Mesodermal cell (in vitro differentiated cells): Measurements from ENCODE around the gene AHCY.
"Not testable (repeated sequence)": the region's sequence is repeated elsewhere in the genome, so short reads cannot be mapped to it uniquely, and the experiment has no call there.

ENCODE experiments used
- H3K27ac ChIP-seq: 2 replicates; pipeline ENCODE4 v1.7.0; 2013; ENCODE audit warnings: mild to moderate bottlenecking, low read depth, low read length, moderate library complexity; ENCODE audit not compliant: severe bottlenecking
- H3K36me3 ChIP-seq: 2 replicates; pipeline ENCODE4 v1.7.1; 2013; ENCODE audit warnings: mild to moderate bottlenecking, low read length, moderate library complexity; ENCODE audit not compliant: control insufficient read depth, insufficient read depth
- H3K4me1 ChIP-seq: one replicate; pipeline ENCODE4 v1.7.1; 2013; ENCODE audit warnings: mild to moderate bottlenecking, low read length; ENCODE audit not compliant: insufficient read depth, control insufficient read depth, poor library complexity, severe bottlenecking
- H3K4me3 ChIP-seq: 2 replicates; pipeline ENCODE4 v1.7.0; 2013; ENCODE audit warnings: low read length, control low read depth, mild to moderate bottlenecking; ENCODE audit not compliant: insufficient read depth, poor library complexity, severe bottlenecking; ENCODE audit errors: extremely low read depth
- H3K9me3 ChIP-seq: 2 replicates; pipeline ENCODE4 v1.7.1; 2013; ENCODE audit warnings: mild to moderate bottlenecking, low read length, moderate library complexity; ENCODE audit not compliant: control insufficient read depth
- WGBS, 2 experiments: methylation state at CpG; one replicate each; pipeline ENCODE4 v1.1.5; 2013; ENCODE audit warnings: missing lambda C conversion rate in 2 of 2; ENCODE audit not compliant: insufficient coverage in 2 of 2; 5-methylcytosine and 5-hydroxymethylcytosine counted together

Gene AHCY

DNA sequence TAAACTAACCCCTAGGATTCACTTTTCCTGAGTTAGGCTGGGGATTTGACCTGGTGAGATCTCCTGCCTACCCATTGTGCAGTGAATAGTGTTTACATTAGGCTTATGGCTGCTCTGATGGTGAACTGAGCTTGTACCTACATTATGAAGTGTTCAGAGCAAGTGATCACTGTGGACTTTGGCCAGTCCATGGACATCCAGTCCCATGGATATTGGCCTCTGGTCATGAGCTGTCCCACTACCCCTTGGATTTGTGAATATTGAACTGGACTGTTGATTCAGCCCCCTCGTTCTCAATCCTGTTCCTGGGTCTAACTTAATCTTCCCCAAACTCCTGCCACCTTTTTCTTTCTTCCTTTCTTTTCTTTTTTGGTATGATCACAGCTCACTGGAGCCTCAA lies 48.2 kb downstream of the AHCY start:
- H3K4me1 ChIP-seq: no peaks in the 10 kb centered on the region
- no peaks in the 10 kb centered on the region for H3K36me3 ChIP-seq
- H3K4me3 ChIP-seq: no peak overlapping the region
- peaks cover 6% of the 10 kb centered on the region for H3K9me3 ChIP-seq
- no peak overlapping the region for H3K27ac ChIP-seq
- WGBS, 2 experiments: 50 to 57% methylated on average over 1 of the region's 1 CpG

DNA sequence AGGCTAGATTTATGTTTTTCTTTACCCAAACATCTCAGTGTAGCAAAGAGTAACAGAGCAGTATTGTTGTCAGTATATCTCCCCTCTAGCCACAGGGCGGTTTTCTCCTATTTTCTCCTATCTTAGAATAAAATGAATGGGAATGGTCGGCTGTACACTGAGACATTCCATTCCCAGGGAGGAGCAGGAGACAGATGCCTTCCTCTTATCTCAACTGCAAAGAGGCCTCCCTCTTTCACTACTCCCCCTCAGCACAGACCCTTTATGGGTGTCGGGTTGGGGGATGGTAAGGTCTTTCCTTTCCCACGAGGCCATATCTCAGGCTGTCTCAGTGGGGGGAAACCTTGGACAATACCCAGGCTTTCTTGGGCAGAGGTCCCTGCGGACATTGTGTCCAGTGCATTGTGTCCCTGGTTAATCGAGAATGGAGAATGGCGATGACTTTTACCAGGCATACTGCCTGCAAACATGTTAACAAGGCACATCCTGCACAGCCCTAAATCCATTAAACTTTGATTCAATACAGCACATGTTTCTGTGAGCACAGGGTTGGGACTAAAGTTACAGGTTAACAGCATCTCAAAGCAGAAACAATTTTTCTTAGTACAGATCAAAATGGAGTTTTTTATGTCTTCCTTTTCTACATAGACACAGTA lies 50.6 kb downstream of the AHCY start:
- not testable (repeated sequence) for H3K9me3 ChIP-seq, H3K36me3 ChIP-seq, H3K4me1 ChIP-seq, H3K4me3 ChIP-seq
- peak overlapping the region; percentile 59 for H3K27ac ChIP-seq
- 82 to 100% methylated on average over 2 to 3 of the region's 7 CpGs for WGBS, 2 experiments

DNA sequence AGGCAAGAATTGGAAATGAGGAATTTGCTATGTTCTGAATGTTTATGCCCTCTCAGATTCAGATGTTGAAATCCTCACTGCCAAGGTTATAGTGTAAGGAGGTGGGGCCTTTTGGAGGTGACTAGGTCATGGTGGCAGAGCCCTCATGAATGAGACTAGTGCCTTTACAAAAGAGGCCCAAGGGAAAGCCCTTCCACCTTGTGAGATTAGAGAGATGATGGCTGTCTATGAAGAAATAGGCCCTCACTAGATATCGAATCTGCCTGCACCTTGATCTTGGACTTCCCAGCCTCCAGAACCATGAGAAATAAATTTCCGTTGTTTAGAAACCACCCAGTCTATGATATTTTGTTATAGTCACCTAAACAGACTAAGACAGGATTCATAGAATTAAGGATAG lies 51.5 kb downstream of the AHCY start:
- WGBS, 2 experiments: no CpG with 5 or more reads among the region's 2 CpGs
- no peak overlapping the region for H3K4me3 ChIP-seq
- H3K4me1 ChIP-seq: no peaks in the 10 kb centered on the region

DNA sequence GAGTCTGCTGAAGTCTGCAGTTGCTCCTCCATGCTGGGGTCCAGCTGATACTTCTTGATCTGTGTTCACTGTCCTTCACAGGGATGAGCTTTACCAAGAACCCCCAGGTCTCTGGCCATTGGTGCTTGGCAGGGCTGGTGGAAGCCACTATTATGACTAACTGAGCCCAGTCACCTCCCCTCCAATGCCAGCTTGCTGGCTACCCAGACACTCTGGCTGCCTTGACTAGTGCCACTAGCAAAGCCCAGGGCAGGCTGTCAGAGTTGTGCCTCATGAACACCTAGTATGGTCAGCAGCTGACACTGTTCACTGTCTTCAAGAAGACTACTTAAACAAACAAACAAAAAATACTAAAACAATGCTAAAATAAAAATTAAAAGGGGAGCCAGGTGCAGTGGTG lies 53.1 kb downstream of the AHCY start:
- H3K4me1 ChIP-seq: no peaks in the 10 kb centered on the region
- no peaks in the 10 kb centered on the region for H3K36me3 ChIP-seq
- no peak overlapping the region for H3K4me3 ChIP-seq
- H3K9me3 ChIP-seq: peaks cover 6% of the 10 kb centered on the region
- H3K27ac ChIP-seq: peak overlapping the region; percentile 2

More for the DNA sequence above, 51.5 kb downstream of the AHCY start:
- Histone ChIP-seq H3K36me3 (no peaks in the 10 kb centered on the region), H3K27ac (peak overlapping the region; percentile 59), H3K9me3 (peaks cover 6% of the 10 kb centered on the region)

DNA sequence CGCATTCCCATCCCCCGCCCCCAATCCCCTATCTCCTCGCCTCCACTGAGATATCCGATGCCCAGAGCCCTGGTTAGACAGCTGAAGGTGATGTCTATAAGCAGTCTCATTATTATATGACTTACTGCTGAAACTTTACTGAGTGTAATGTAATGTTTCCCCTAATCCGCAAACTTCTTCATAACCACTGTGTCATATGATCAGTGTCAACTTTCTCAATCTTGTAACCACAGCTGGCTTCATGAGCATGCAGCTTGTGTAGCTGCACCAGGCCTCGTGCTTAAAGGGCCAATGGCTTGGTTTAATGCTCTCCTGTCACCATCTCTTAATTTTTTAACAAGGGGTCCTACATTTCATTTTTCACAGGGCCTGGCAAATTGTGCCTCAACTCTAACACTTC lies 53.9 kb downstream of the AHCY start:
- WGBS, 2 experiments: 85 to 92% methylated on average over 1 of the region's 6 CpGs
- no peak overlapping the region for H3K27ac ChIP-seq
- H3K4me3 ChIP-seq: no peak overlapping the region
- no peaks in the 10 kb centered on the region for H3K4me1 ChIP-seq
- peaks cover 6% of the 10 kb centered on the region for H3K9me3 ChIP-seq
- H3K36me3 ChIP-seq: no peaks in the 10 kb centered on the region

DNA sequence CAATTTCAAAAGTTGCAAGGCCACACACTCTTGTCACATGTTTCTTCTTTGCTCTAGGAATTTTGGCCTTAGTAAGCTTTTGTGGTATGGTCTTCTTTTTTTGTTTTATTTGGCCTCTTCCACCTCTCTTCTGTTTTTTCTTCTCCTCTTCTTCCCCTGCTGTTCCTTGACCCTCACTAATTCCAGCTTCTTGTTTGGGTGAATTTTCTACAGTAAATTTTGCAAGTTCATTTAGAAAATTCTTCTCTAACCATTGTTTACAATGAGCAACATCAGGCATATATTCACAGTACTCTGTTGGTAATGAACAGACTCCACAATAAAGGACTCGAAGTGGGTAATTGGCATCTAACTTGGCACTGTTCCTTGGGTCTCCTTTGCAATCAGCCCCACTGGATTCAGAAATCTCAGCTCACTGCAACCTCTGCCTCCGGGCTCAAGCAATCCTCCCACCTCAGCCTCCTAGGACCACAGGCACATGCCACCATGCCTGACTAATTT lies 57.0 kb downstream of the AHCY start:
- Histone ChIP-seq H3K9me3 (no peaks in the 10 kb centered on the region), H3K27ac (no peak overlapping the region), H3K4me3 (no peak overlapping the region), H3K36me3 (no peaks in the 10 kb centered on the region), H3K4me1 (no peaks in the 10 kb centered on the region)
- WGBS, 2 experiments: 100% methylated on average over 1 of the region's 2 CpGs

DNA sequence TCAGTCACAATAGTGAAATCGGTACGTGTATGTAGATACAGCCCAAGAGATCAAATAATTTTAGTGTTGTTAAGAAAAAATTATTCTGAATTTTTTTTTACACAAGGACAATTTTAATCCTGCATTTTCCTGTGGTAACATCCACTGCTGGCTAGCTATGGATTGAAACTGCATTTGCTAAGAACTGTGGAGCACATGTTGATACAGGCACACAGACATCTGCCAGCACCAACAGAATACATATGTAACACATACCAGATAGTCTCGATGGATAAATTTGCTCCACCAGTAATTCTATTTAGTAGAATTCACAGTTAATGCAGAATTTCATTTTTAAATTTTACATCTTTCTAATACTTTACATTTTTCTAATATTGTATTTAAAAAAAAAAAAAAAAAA lies 59.8 kb downstream of the AHCY start:
- no peak overlapping the region for H3K4me3 ChIP-seq
- H3K4me1 ChIP-seq: no peaks in the 10 kb centered on the region
- H3K36me3 ChIP-seq: no peaks in the 10 kb centered on the region
- no peaks in the 10 kb centered on the region for H3K9me3 ChIP-seq
- no CpG with 5 or more reads among the region's 3 CpGs for WGBS, 2 experiments
- no peak overlapping the region for H3K27ac ChIP-seq

DNA sequence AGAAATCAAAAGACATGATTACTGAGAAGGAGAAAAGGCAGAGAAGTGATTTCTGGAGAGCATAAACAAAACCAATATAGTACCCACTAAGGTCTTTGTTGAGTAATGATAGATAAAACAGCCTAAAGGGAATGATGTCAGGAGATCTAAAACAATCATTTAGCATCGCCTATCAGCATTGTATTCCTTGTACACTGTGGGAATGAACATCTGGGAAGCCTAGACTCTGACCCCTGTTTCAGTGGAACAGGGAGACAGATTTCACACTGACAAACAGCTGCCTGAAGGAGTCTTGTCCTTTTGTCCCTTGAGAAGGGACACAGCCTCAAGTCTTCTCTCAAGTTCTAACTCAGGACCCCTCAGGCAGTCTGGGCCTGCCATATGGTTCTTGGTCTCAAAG lies 60.3 kb downstream of the AHCY start:
- no peak overlapping the region for H3K27ac ChIP-seq
- 100% methylated on average over 1 of the region's 1 CpG; no CpG with 5 or more reads in 1 of the 2 experiments for WGBS, 2 experiments
- H3K4me1 ChIP-seq: no peaks in the 10 kb centered on the region
- no peak overlapping the region for H3K4me3 ChIP-seq
- peaks cover under 1% of the 10 kb centered on the region for H3K9me3 ChIP-seq
- no peaks in the 10 kb centered on the region for H3K36me3 ChIP-seq

DNA sequence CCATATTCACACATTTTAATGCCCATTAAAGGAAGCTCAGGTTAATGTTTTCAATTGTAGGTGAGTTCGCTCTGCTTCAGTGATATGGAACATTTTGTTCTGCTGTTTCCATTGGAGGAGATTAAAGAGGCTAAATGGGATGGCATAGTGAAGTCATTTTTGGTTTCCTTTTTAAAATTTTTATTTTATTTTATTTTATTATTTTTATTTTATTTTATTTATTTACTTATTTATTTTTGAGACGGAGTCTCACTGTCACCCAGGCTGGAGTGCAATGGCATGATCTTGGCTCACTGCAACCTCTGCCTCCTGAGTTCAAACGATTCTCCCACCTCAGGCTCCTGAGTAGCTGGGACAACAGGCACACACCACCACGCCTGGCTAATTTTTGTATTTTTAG lies 61.1 kb downstream of the AHCY start:
- H3K36me3 ChIP-seq, H3K4me3 ChIP-seq, H3K27ac ChIP-seq, H3K9me3 ChIP-seq, H3K4me1 ChIP-seq: not testable (repeated sequence)
- 60 to 79% methylated on average over 1 to 2 of the region's 4 CpGs for WGBS, 2 experiments

DNA sequence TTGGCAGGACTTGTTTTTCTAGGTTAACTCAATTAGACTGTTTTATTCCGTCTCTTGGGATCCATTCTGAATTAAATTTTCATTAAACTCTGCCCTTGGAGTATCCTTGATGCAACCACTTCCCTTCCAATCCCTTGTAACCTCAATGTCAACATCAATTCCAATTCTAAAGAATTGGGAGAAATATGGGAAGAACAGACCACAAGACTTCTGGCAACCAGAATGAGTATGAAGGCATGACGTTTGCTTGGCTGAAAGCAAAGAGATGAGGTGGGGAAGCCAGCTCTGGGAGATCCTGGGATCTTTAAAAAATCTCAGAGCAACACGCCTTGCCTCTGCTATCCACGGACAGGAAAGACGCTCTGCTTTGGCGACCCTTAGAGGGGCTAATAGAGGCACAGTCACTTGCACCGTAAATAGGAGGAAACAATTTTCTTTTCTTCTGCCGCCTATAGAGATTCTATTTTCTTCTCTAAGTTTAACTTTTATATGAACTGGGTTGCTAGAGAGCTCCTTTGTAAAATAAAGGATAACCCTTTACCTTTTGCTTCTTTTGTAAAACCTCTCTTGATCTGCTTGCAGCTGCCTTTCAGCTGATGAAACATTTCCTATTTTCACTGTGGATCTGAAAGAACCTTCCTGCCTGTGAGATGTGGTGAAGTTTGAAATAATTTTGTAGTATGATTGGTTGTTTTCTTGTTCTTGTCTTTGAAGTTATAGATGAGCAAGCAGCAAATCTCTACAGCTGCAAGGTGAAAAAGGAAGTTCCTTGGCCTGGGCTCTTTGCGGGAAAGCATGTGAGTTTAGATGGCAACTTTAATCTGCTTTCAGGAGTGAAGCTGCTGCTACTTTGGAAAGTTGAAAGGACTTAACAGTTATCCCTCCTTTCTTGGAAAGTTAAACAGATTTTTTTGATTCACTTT lies 62.2 kb downstream of the AHCY start, which contains the start of gene ASIP:
Gene ASIP, plus strand, starts transcription at position 731 of the 923 bp plus-strand sequence. CDS start 18,952 bp downstream, outside the sequence.
- Histone ChIP-seq H3K27ac (no peak within 1 kb of the TSS), H3K4me3 (no peak within 1 kb of the TSS), H3K4me1 (no peaks in the 10 kb centered on the region), H3K9me3 (peaks cover 8% of the 10 kb centered on the region), H3K36me3 (no peaks in the 10 kb centered on the region)
- WGBS, 2 experiments: 91 to 95% methylated on average over 7 to 8 of the region's 9 CpGs

DNA sequence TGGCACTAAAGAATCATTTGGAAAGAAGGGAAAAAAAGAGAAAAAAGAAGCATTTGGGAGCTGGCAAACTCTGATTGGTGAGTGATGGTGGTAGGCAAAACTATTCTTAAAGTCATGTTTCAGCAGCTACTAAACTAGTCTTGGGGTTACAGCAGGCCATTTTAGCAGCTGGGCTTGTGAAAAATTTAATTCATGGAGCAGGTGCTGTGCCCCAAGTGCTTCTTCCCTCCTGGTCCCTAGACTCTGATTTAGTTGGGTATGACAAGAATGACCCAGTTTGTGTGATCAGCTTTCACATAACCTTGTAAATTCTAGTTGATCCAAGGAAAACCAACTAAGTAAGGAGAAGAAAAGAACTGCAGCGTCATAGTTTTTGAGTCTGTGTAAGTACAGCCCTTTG lies 63.0 kb downstream of the AHCY start:
- WGBS, 2 experiments: 100% methylated on average over 1 of the region's 1 CpG; no CpG with 5 or more reads in 1 of the 2 experiments
- H3K27ac ChIP-seq: no peak overlapping the region
- H3K9me3 ChIP-seq: peaks cover 8% of the 10 kb centered on the region
- H3K36me3 ChIP-seq: no peaks in the 10 kb centered on the region
- H3K4me1 ChIP-seq: no peaks in the 10 kb centered on the region
- no peak overlapping the region for H3K4me3 ChIP-seq
